Keratinocyte (primary cell): Measurements from ENCODE around the gene SOWAHB. TPM values are rescaled to one million over a fixed set of nuclear protein-coding genes. Genes with fewer than 3 reads are reported as not detected.

ENCODE experiments used
- DNase-seq: peaks from one replicate; pipeline ENCODE4 v3.0.0-alpha.2; 2011; ENCODE audit warnings: low read depth, missing footprints, low spot score
- FAIRE-seq: peaks from 2 replicates; lab custom pipeline; 2011; peaks lifted over from hg19 to GRCh38; lab: Jason Lieb, UNC
- H2AFZ ChIP-seq: 2 replicates; pipeline ENCODE4 v1.6.0; 2012; ENCODE audit warnings: low read length, control low read depth, inconsistent platforms; ENCODE audit not compliant: control insufficient read depth
- H3K27ac ChIP-seq: 2 replicates; pipeline ENCODE4 v1.5.1; 2011; ENCODE audit warnings: low read length; ENCODE audit not compliant: control insufficient read depth, insufficient read depth
- H3K27me3 ChIP-seq: 3 replicates; pipeline ENCODE4 v1.6.0; 2011; ENCODE audit warnings: low read length; ENCODE audit not compliant: control insufficient read depth, insufficient read depth; ENCODE audit errors: extremely low read depth
- H3K36me3 ChIP-seq, 2 experiments: 2 replicates in 1 of 2; 3 replicates in 1 of 2; pipeline ENCODE4 v1.5.1; 2011; ENCODE audit warnings: low read length in 2 of 2, mild to moderate bottlenecking in 1 of 2; ENCODE audit not compliant: control insufficient read depth in 2 of 2, insufficient read depth in 2 of 2; ENCODE audit errors: extremely low read depth in 1 of 2
- H3K4me1 ChIP-seq: 3 replicates; pipeline ENCODE4 v1.5.1; 2011; ENCODE audit warnings: low read length; ENCODE audit not compliant: control insufficient read depth, insufficient read depth; ENCODE audit errors: extremely low read depth
- H3K4me2 ChIP-seq: 3 replicates; pipeline ENCODE4 v1.6.0; 2011; ENCODE audit warnings: low read depth, low read length; ENCODE audit not compliant: control insufficient read depth, insufficient read depth; ENCODE audit errors: extremely low read depth
- H3K4me3 ChIP-seq, 3 experiments: fragments of 200-600 bp in 1 of 3; sonication (generic) in 1 of 3; 2 replicates in 2 of 3; 3 replicates in 1 of 3; pipeline ENCODE4 v1.5.1; 2011 to 2016; ENCODE audit warnings: low read length in 3 of 3, mild to moderate bottlenecking in 3 of 3, control low read depth in 2 of 3, inconsistent platforms in 1 of 3, low read depth in 1 of 3, mixed read lengths in 1 of 3, mixed run types in 1 of 3, moderate library complexity in 1 of 3; ENCODE audit not compliant: control insufficient read depth in 2 of 3, insufficient read depth in 2 of 3; ENCODE audit errors: extremely low read depth in 1 of 3
- H3K79me2 ChIP-seq: 2 replicates; pipeline ENCODE4 v1.6.0; 2012; ENCODE audit warnings: low read length; ENCODE audit not compliant: control insufficient read depth, insufficient read depth
- H3K9ac ChIP-seq: 3 replicates; pipeline ENCODE4 v1.6.0; 2011; ENCODE audit warnings: low read length; ENCODE audit not compliant: control insufficient read depth, insufficient read depth; ENCODE audit errors: extremely low read depth
- H3K9me1 ChIP-seq: 3 replicates; pipeline ENCODE4 v1.6.0; 2011; ENCODE audit warnings: low read length; ENCODE audit not compliant: control insufficient read depth, insufficient read depth; ENCODE audit errors: extremely low read depth
- H3K9me3 ChIP-seq: 2 replicates; pipeline ENCODE4 v1.5.1; 2012; ENCODE audit warnings: low read depth, low read length; ENCODE audit not compliant: control insufficient read depth
- H4K20me1 ChIP-seq: 3 replicates; pipeline ENCODE4 v1.6.0; 2011; ENCODE audit warnings: low read length; ENCODE audit not compliant: control insufficient read depth, insufficient read depth; ENCODE audit errors: extremely low read depth
- EZH2 ChIP-seq: IDR thresholded peaks from one replicate; pipeline ENCODE4 v1.6.1; 2012; ENCODE audit warnings: inconsistent platforms, mild to moderate bottlenecking, low read length, moderate library complexity
- dilution Hi-C: fragments of 300-500 bp; cut with MboI; formaldehyde crosslinking; loops from one replicate; pipeline ENCODE4 v1.7.0; 2020; ENCODE audit warnings: low sequenced_read_pairs; ENCODE audit not compliant: extremely low pct_ligation_motif_present
- polyA minus RNA-seq, 3 experiments: library from RNA; depleted of rRNA, polyadenylated mRNA; stranded (reverse); fragments of >200 nt; gene quantifications; 1 replicate in 1 of 3; 2 replicates in 1 of 3; 3 replicates in 1 of 3; pipeline ENCODE4 v1.2.3, GENCODE V29; 2011
- polyA plus RNA-seq, 5 experiments: library from polyadenylated mRNA; depleted of rRNA in 3 of 5; stranded (reverse) in 3 of 5; stranded (forward) in 1 of 5; unstranded in 1 of 5; fragments of >200 nt; gene quantifications; 1 replicate in 1 of 5; 2 replicates in 3 of 5; 3 replicates in 1 of 5; pipeline versions ENCODE4 v1.2.1 to v1.2.3, GENCODE V29; 2011 to 2012; ENCODE audit warnings: missing spikeins in 2 of 5, low read depth in 1 of 5, low replicate concordance in 1 of 5
- TF ChIP-seq, protein P1 (sequence below), 3 experiments: IDR thresholded peaks in 1 of 3; conservative IDR thresholded peaks in 1 of 3; optimal IDR thresholded peaks in 1 of 3; 2 replicates in 2 of 3; 3 replicates in 1 of 3; pipeline versions ENCODE3 to v1.5.1; 2011; ENCODE audit warnings: low read length in 3 of 3, mild to moderate bottlenecking in 3 of 3, moderate library complexity in 2 of 3, control low read depth in 1 of 3, inconsistent platforms in 1 of 3; ENCODE audit not compliant: insufficient read depth in 2 of 3; ENCODE audit errors: extremely low read depth in 1 of 3

Gene SOWAHB, protein sequence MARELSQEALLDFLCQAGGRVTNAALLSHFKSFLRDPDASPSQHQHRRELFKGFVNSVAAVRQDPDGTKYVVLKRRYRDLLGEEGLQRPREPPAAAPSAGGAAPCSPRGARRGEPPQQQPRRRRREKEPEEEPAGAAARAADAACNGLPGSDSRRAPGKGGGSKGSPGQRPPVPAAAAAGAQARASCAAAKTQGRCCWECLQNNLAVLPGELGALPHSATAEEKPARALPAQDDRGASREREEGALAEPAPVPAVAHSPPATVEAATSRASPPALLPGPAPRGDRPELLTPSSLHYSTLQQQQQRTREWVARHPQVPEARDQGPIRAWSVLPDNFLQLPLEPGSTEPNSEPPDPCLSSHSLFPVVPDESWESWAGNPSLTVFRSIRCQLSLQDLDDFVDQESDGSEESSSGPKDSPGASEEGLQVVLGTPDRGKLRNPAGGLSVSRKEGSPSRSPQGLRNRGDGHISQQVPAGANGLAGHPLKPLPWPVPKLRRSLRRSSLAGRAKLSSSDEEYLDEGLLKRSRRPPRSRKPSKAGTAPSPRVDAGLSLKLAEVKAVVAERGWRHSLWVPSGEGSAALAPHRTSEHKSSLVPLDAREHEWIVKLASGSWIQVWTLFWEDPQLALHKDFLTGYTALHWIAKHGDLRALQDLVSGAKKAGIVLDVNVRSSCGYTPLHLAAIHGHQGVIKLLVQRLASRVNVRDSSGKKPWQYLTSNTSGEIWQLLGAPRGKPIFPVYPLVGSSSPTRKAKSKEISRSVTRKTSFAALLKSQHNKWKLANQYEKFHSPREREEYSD
- polyA plus RNA-seq (0.17 to 0.64 TPM (median 0.18 TPM) in 3 replicates), polyA minus RNA-seq (0.58 to 1.2 TPM in 2 of 3 replicates, not detected in the other)
- polyA plus RNA-seq (2011; ENCODE audit: low read depth) = 1.3 TPM
- polyA plus RNA-seq (2011; cell fraction: cytosol; rRNA removed) = 0.25 and 0.40 TPM in 2 replicates
- 0.45 and 0.46 TPM in 2 replicates for polyA plus RNA-seq (2011; cell fraction: nucleus; rRNA removed)
- 0.17 and 2.9 TPM in 2 replicates for polyA plus RNA-seq (2012; ENCODE audit: low replicate concordance)
- polyA minus RNA-seq (2011; cell fraction: cytosol; rRNA and poly(A)+ RNA removed) = not detected
- polyA minus RNA-seq (2011; cell fraction: nucleus; rRNA and poly(A)+ RNA removed) = 1.5 TPM in 2 replicates

DNA sequence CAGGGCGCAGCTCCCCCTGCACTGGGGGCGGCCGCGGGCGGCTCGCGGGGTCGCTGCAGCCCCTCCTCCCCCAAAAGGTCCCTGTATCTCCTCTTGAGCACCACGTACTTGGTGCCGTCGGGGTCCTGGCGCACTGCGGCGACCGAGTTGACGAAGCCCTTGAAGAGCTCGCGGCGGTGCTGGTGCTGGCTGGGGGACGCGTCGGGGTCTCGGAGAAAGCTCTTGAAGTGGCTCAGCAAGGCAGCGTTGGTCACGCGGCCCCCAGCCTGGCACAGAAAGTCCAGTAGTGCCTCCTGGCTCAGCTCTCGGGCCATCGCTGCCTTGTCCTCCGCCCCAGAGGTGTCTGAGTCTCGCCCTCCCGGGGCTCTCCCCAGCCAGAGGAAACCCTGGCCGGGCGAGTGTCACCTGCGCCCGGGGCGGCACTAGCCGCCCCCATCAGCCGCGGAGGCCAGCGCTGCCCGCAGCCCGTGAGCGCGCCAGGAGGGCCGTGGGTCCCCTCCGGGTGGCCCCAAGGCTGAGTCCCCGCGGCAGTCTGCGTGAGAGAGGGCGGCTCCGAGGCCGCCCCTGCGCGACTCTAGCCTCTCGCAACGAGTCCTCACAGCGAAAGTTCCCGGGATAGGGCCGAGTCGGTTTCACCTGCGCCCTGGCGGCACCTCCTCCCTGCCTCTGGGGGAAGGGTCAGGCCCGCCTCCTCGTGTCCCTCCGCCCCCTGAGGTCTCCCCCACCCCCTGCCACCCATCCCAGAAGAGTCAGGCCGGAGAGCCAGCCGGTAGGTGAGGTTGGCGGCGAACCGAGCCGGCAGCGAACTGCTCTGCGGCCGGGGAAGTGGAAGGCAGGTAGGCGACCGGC lies at the start of gene SOWAHB:
SOWAHB (minus strand) TSS at position 609 of the 849 bp plus-strand sequence; CDS start at position 314, 295 bp downstream.
- no peaks in the 10 kb centered on the region for H3K9me3 ChIP-seq
- H4K20me1 ChIP-seq = no peaks in the 10 kb centered on the region
- H3K4me2 ChIP-seq = peak within 1 kb of the TSS; percentile 75
- TF ChIP-seq, protein P1, sequence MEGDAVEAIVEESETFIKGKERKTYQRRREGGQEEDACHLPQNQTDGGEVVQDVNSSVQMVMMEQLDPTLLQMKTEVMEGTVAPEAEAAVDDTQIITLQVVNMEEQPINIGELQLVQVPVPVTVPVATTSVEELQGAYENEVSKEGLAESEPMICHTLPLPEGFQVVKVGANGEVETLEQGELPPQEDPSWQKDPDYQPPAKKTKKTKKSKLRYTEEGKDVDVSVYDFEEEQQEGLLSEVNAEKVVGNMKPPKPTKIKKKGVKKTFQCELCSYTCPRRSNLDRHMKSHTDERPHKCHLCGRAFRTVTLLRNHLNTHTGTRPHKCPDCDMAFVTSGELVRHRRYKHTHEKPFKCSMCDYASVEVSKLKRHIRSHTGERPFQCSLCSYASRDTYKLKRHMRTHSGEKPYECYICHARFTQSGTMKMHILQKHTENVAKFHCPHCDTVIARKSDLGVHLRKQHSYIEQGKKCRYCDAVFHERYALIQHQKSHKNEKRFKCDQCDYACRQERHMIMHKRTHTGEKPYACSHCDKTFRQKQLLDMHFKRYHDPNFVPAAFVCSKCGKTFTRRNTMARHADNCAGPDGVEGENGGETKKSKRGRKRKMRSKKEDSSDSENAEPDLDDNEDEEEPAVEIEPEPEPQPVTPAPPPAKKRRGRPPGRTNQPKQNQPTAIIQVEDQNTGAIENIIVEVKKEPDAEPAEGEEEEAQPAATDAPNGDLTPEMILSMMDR (optimal IDR thresholded peaks at IDR 0.05 in 1 of 3, IDR thresholded peaks at IDR 0.05 in 1 of 3, conservative IDR thresholded peaks at IDR 0.05 in 1 of 3; ENCODE audit: extremely low read depth in 1 of 3, insufficient read depth in 2 of 3, low read length in 3 of 3) = no peak
- TF ChIP-seq EZH2 = no peak
- no peaks in the 10 kb centered on the region for H3K36me3 ChIP-seq
- FAIRE-seq = no peak
- dilution Hi-C loops = no loop called here
- H3K9ac ChIP-seq = peak within 1 kb of the TSS; percentile 16
- no peaks in the 10 kb centered on the region for H3K9me1 ChIP-seq
- no peak for DNase-seq
- H3K4me3 ChIP-seq = peak within 1 kb of the TSS; percentile 52 to 61 (median 60)
- H2AFZ ChIP-seq = peak within 1 kb of the TSS; percentile 53
- H3K27me3 ChIP-seq = peaks cover 41% of the 10 kb centered on the region
- H3K79me2 ChIP-seq = no peaks in the 10 kb centered on the region
- H3K27ac ChIP-seq = no peak within 1 kb of the TSS
- H3K4me1 ChIP-seq = peaks cover 8% of the 10 kb centered on the region

DNA sequence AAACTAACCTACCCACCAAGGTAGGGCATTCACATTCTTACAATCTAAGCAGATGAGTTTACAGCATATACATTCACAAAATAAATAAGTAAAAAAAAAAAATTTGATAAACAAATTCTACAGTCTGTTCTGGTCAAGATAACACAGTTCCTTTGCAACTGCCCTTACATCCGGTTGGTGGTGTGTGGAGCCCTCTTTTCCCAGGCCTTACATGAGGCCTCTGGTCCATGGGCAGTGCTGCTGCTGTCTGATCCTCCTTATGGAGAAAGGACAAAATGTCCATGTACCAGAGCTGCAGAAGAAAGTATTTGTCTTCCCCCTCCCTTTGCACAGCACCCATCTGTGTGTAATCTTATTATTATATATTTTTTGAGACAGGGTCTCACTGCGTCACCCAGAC lies 49.4 kb upstream of the SOWAHB start:
- dilution Hi-C loops = no loop called here
- no peak overlapping the region for H3K4me3 ChIP-seq

More for the DNA sequence above, 49.4 kb upstream of the SOWAHB start:
- no peak for FAIRE-seq
- Histone ChIP-seq H3K4me2 (no peak overlapping the region), H3K27ac (no peak overlapping the region), H3K79me2 (peaks cover 31% of the 10 kb centered on the region), H3K9ac (no peak overlapping the region), H3K36me3 (no peaks in the 10 kb centered on the region), H3K27me3 (no peaks in the 10 kb centered on the region), H3K9me1 (no peaks in the 10 kb centered on the region), H4K20me1 (no peaks in the 10 kb centered on the region), H3K9me3 (no peaks in the 10 kb centered on the region), H2AFZ (no peak overlapping the region), H3K4me1 (peaks cover 25% of the 10 kb centered on the region)
- no peak for TF ChIP-seq EZH2
- TF ChIP-seq, protein P1 (optimal IDR thresholded peaks at IDR 0.05 in 1 of 3, IDR thresholded peaks at IDR 0.05 in 1 of 3, conservative IDR thresholded peaks at IDR 0.05 in 1 of 3; ENCODE audit: extremely low read depth in 1 of 3, insufficient read depth in 2 of 3, low read length in 3 of 3) = no peak
- no peak for DNase-seq
